GM23248 (cell line): ENCODE data around the gene INO80C. TPM values are rescaled to one million over a fixed set of nuclear protein-coding genes. Genes with fewer than 3 reads are reported as not detected.

ENCODE experiments used
- DNase-seq: peaks from one replicate; pipeline ENCODE4 v3.0.0-alpha.2; 2015
- H2AFZ ChIP-seq: fragments of 200-600 bp; sonication (generic); 2 replicates; pipeline ENCODE4 v1.6.1; 2016; ENCODE audit warnings: antibody characterized with exemption
- H3F3A ChIP-seq: fragments of 200-600 bp; sonication (generic); 2 replicates; pipeline ENCODE4 v1.6.1; 2016; ENCODE audit warnings: mild to moderate bottlenecking, antibody characterized with exemption, mixed run types; ENCODE audit not compliant: insufficient read depth
- H3K27ac ChIP-seq: fragments of 200-600 bp; sonication (generic); 2 replicates; pipeline ENCODE4 v1.5.1; 2016; ENCODE audit warnings: mild to moderate bottlenecking
- H3K27me3 ChIP-seq: fragments of 200-600 bp; sonication (generic); replicated peaks from 2 replicates; pipeline ENCODE4 v1.6.1; 2016; ENCODE audit warnings: mild to moderate bottlenecking; ENCODE audit not compliant: insufficient read depth
- H3K36me3 ChIP-seq: fragments of 200-600 bp; sonication (generic); 2 replicates; pipeline ENCODE4 v1.6.1; 2016; ENCODE audit warnings: low read depth, mild to moderate bottlenecking
- H3K4me1 ChIP-seq: fragments of 200-600 bp; sonication (generic); 2 replicates; pipeline ENCODE4 v1.6.1; 2016; ENCODE audit warnings: mild to moderate bottlenecking; ENCODE audit not compliant: insufficient read depth
- H3K4me2 ChIP-seq: fragments of 200-600 bp; sonication (generic); one replicate; pipeline ENCODE4 v1.6.1; 2016; ENCODE audit warnings: mild to moderate bottlenecking; ENCODE audit not compliant: unreplicated experiment
- H3K4me3 ChIP-seq: fragments of 200-600 bp; sonication (generic); 2 replicates; pipeline ENCODE4 v1.5.1; 2016; ENCODE audit warnings: mild to moderate bottlenecking
- H3K79me2 ChIP-seq: fragments of 200-600 bp; sonication (generic); 2 replicates; pipeline ENCODE4 v1.6.1; 2016; ENCODE audit warnings: mild to moderate bottlenecking; ENCODE audit not compliant: insufficient read depth
- H3K9ac ChIP-seq: fragments of 200-600 bp; sonication (generic); 2 replicates; pipeline ENCODE4 v1.6.1; 2016; ENCODE audit warnings: mild to moderate bottlenecking
- H3K9me2 ChIP-seq: fragments of 200-600 bp; sonication (generic); 2 replicates; pipeline ENCODE4 v1.6.1; 2016; ENCODE audit warnings: mixed run types, mild to moderate bottlenecking, moderate library complexity; ENCODE audit not compliant: insufficient read depth
- H3K9me3 ChIP-seq: fragments of 200-600 bp; sonication (generic); one replicate; pipeline ENCODE4 v1.6.1; 2017; ENCODE audit warnings: low read depth
- H4K20me1 ChIP-seq: fragments of 200-600 bp; sonication (generic); 2 replicates; pipeline ENCODE4 v1.6.0; 2016; ENCODE audit not compliant: insufficient read depth
- EZH2 ChIP-seq: fragments of 200-600 bp; sonication (generic); IDR thresholded peaks from 2 replicates; pipeline ENCODE4 v1.6.1; 2018; ENCODE audit warnings: antibody characterized with exemption, mild to moderate bottlenecking; ENCODE audit not compliant: insufficient read depth, poor library complexity, severe bottlenecking
- EZH2phosphoT487 ChIP-seq: fragments of 200-600 bp; sonication (generic); IDR thresholded peaks from 2 replicates; pipeline ENCODE4 v1.6.1; 2018; ENCODE audit warnings: antibody characterized with exemption, moderate library complexity, mild to moderate bottlenecking, low read depth; ENCODE audit not compliant: insufficient read depth
- WGBS, 2 experiments: methylation state at CpG; one replicate each; pipeline ENCODE4 v1.1.6; 2015 to 2017; ENCODE audit warnings: low lambda C conversion rate in 2 of 2, low coverage in 1 of 2; ENCODE audit errors: missing lambda C conversion rate in 2 of 2; 5-methylcytosine and 5-hydroxymethylcytosine counted together
- in situ Hi-C: fragments of 300-500 bp; cut with MboI; formaldehyde crosslinking; loops from 2 replicates; pipeline ENCODE4 v1.15.0; 2020
- polyA plus RNA-seq: library from polyadenylated mRNA; unstranded; fragments of >200 nt; fragmentation: Nextera tagmentation; extraction: Ambion mirVana; gene quantifications from 2 replicates; pipeline ENCODE4 v1.2.1, GENCODE V29; 2016
- total RNA-seq: library from RNA; depleted of rRNA; stranded (reverse); fragments of >200 nt; shearing (Covaris generic); gene quantifications from 2 replicates; pipeline ENCODE4 v1.2.3, GENCODE V29; 2014

INO80C gene
- total and polyA plus RNA-seq, 2 experiments from 2014 or later = 0.97 to 9.4 TPM

DNA sequence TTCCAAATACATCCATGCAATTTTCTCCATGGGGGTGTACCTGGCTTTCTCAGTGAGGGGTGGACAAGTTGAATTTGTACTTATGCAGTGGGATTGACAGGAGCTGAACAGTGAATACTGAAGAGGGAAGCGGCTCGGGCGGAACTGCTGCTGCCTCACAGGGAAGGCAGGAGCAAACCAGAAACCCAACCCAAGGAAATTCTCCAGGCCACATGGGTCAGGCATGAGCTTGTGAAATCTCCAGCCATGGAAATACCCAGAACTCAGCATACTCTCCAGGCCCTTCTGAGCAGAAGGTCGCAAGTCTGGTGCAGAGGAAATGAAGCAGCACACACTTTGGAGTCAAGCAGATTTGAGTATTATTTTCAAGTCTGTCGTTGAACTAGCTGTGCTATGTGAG, 26.5 kb upstream of the INO80C start:
- WGBS, 2 experiments = 62 to 65% methylated on average over 5 of the region's 5 CpGs
- TF ChIP-seq EZH2phosphoT487 (no peak), EZH2 (no peak)
- Histone ChIP-seq H3K79me2 (no peaks in the 10 kb centered on the region), H3K4me3 (no peak overlapping the region), H3K36me3 (no peaks in the 10 kb centered on the region), H3K9ac (no peak overlapping the region), H3K4me2 (no peak overlapping the region), H3K9me3 (no peaks in the 10 kb centered on the region), H2AFZ (no peak overlapping the region), H3K27me3 (no peaks in the 10 kb centered on the region), H3K4me1 (0 out of 2 replicates have a peak, but pooled peaks cover 7% of the 10 kb centered on the region), H3F3A (no peaks in the 10 kb centered on the region), H4K20me1 (no peaks in the 10 kb centered on the region), H3K9me2 (no peaks in the 10 kb centered on the region), H3K27ac (no peak overlapping the region)
- in situ Hi-C loops = no loop called here
- DNase-seq = no peak

- no peaks in the 10 kb centered on the region for H3K36me3 ChIP-seq
- H3K4me3 ChIP-seq = no peak overlapping the region
- no peaks in the 10 kb centered on the region for H3K9me3 ChIP-seq
- no peak overlapping the region for H2AFZ ChIP-seq
- in situ Hi-C loops = no loop called here
- H3K9me2 ChIP-seq = no peaks in the 10 kb centered on the region
- no peaks in the 10 kb centered on the region for H4K20me1 ChIP-seq
- no peaks in the 10 kb centered on the region for H3K27me3 ChIP-seq
- H3K9ac ChIP-seq = no peak overlapping the region
- no peaks in the 10 kb centered on the region for H3F3A ChIP-seq
- TF ChIP-seq EZH2phosphoT487 (no peak), EZH2 (no peak)
- 0 out of 2 replicates have a peak, but pooled peaks cover 7% of the 10 kb centered on the region for H3K4me1 ChIP-seq
- H3K27ac ChIP-seq = no peak overlapping the region
- 79 to 90% methylated on average over 2 of the region's 2 CpGs for WGBS, 2 experiments
- H3K4me2 ChIP-seq = no peak overlapping the region
- DNase-seq = no peak
- no peaks in the 10 kb centered on the region for H3K79me2 ChIP-seq
Observed at GRCh38 chr18:35522130-35522959, 24.6 kb upstream of the INO80C start.

DNA sequence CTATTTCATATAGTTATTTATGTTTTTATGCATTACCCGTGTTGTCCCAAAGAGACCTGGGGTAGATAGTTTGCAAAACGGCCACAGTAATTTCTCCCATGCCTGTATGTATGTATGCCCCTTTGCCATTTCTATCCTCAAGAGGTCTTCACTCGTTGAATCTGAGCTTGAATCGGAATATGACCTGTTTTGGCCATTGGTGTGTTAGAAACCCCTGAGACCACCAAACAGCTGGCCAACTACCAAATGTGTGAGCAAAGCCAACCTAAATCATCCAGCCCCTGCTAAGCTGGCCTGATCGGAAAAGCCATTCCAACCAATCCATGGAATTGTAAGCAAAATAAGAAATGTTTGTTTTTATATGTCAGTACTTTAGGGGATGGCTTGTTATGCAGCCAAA, 23.4 kb upstream of the INO80C start:
- Histone ChIP-seq H3K4me1 (peaks cover 8% of the 10 kb centered on the region), H4K20me1 (no peaks in the 10 kb centered on the region), H3K4me2 (no peak overlapping the region), H3K9me3 (no peaks in the 10 kb centered on the region), H2AFZ (no peak overlapping the region), H3K4me3 (no peak overlapping the region), H3K27ac (no peak overlapping the region), H3K9ac (no peak overlapping the region), H3K36me3 (no peaks in the 10 kb centered on the region), H3F3A (peaks cover 4% of the 10 kb centered on the region; the same call in 1 of the 2 replicates), H3K9me2 (no peaks in the 10 kb centered on the region), H3K79me2 (no peaks in the 10 kb centered on the region), H3K27me3 (no peaks in the 10 kb centered on the region)
- DNase-seq = no peak
- TF ChIP-seq EZH2 (no peak), EZH2phosphoT487 (no peak)
- WGBS, 2 experiments = 73 to 76% methylated on average over 5 of the region's 5 CpGs
- in situ Hi-C loops = no loop called here

DNA sequence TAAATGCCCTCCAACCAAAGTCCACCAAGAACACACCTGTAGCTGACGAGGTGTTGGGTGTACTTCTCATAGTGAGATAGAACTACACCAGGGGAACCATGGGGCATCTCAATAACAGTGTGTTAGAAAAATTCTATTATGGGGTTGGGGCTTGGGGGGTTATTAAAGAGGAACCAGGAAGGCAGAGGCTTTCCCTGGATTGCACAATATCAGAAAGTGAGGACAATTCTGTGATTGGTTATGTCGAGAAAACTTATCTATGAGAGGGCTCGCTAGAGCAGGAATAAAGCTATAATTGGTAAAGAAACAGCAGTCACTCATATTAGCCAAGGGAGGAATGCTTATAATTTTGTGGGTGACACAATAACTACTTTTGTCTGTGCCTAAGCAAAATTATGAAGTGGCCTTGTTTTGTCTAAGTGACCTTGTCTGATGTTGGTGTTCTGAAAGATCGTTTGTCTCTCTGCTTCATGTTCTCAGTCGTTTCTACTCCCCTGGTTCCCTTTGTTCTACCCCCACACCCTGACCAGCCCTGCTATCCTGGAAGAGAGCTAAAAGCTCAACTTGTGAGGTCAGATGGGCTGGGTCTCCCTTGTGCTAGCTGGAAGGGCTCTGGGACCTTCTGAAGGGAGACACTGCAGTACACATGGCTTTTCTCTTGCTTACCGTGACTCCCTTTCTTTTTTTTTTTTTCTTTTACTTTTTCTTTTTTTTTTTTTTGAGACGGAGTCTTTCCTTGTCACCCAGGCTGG, 21.6 kb upstream of the INO80C start:
- Histone ChIP-seq H3K4me3 (no peak overlapping the region), H3K79me2 (no peaks in the 10 kb centered on the region), H2AFZ (no peak overlapping the region), H3K36me3 (no peaks in the 10 kb centered on the region), H4K20me1 (no peaks in the 10 kb centered on the region), H3K27ac (no peak overlapping the region), H3K27me3 (no peaks in the 10 kb centered on the region), H3K4me2 (no peak overlapping the region), H3K4me1 (peaks cover 23% of the 10 kb centered on the region), H3K9me2 (no peaks in the 10 kb centered on the region), H3F3A (peaks cover 16% of the 10 kb centered on the region; the same call in 1 of the 2 replicates), H3K9ac (no peak overlapping the region), H3K9me3 (no peaks in the 10 kb centered on the region)
- 63 to 65% methylated on average over 6 to 7 of the region's 7 CpGs for WGBS, 2 experiments
- no peak for TF ChIP-seq EZH2
- no peak for DNase-seq
- in situ Hi-C loops = no loop called here
